HL-60/S4 treated with phorbol 12-myristate 13-acetate at 8.2 ng/mL for 4 days and 3 days (cell line): ENCODE data around the gene MINK1.

Experiments used
- in situ Hi-C: fragments of 300-500 bp; cut with MboI; formaldehyde crosslinking; loops from 2 replicates; pipeline ENCODE4 v1.15.0; 2022; ENCODE audit warnings: low sequenced_read_pairs

Gene MINK1

DNA sequence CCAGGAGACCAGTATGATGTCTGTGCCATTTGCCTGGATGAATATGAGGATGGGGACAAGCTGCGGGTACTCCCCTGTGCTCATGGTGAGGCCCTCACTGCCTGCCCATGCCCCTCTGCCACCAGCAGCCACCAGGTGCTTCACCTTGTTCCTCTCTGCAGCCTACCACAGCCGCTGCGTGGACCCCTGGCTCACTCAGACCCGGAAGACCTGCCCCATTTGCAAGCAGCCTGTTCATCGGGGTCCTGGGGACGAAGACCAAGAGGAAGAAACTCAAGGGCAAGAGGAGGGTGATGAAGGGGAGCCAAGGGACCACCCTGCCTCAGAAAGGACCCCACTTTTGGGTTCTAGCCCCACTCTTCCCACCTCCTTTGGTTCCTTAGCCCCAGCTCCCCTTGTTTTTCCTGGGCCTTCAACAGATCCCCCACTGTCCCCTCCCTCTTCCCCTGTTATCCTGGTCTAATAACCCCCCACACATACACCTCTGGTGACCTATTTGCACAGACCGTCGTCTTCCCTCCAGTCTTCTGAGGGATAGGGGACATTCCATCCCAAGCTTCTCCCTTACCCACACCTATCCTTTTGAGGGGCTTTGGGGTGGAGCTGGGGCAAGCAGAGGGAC is 111.5 kb downstream of the MINK1 start:
- in situ Hi-C loops = no loop called here

DNA sequence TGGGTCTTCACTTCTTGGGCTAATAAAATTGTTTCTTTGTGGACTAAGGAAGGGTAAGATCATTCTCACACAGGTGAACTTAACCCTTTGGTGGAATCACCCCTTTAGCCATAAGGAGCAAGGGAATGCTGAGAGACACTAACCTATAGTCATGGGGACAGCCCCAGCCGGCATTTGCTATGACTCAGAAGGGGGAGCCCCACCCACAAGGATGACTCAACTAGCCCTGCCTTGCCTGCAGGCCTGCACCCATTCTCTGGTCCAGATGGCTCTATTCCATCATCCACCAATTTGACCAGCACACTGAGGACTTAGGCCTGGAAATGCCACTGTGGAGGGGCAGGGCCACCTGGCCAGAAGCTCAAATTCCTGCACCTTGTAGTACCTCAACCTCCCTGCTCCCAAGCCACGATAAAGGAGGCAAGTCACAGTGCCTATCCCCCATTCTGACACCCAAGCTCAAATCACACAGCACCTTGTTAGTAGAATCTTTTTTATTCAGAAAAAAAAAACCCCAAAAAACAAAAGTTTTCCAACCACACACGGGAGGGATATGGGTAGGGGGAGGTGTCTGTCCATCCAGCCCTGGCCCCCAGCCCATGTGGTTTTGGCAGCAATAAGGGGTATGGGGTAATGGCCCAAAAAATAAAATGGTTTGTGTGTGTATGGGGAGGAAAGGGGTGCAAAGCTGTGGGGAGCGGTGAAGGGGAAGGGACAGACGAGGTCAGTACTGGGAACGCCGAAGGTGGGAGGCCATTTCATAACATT is 112.2 kb downstream of the MINK1 start:
- in situ Hi-C loops = no loop called here

DNA sequence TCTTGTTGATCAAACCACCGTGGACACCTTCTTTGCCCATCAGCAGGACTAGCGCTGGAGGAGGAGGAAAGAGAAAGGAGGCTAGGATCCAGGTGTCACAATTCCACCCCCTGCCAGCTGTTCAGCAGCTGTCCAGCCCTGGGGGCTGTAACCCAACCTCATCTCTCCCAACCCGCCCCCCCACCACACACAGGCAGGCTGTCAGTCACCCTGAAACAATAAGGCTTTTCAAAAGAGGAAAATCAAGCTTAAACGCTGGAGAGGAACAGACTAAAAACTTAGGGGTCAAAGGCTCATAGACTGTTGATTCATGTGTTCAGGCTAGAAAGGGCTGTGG is 112.8 kb downstream of the MINK1 start:
- in situ Hi-C loops = no loop called here

DNA sequence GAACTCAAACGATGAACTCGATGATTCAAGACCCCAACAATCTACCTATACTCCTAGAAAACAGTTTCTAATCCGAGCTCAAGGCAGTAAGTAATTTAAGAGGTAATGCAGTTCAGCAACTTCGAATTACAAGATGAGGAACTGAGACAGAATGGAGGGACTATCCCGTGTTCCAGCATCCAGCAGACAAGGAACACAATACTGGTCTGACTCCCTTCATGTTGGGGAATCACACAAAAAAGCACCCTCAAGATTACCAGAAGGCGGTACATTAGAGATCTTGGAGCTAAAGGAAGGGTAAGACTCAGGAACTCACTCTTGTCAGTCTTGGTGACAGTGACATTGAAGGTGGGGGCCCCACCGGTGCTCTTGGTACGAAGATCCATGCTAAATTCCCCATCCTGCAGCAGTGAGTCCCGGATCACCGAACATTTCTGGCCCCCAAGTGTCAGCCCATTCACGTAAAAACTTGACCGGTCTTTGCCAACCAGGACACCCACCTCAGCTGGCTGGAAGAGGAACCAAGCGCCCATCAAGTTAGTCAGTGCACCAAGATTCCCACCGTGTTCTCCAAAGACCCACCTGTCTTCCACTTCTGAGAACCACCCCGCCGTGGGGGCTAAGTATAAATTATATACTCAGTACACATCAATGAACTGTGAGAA is 113.3 kb downstream of the MINK1 start:
- in situ Hi-C loops = no loop called here

DNA sequence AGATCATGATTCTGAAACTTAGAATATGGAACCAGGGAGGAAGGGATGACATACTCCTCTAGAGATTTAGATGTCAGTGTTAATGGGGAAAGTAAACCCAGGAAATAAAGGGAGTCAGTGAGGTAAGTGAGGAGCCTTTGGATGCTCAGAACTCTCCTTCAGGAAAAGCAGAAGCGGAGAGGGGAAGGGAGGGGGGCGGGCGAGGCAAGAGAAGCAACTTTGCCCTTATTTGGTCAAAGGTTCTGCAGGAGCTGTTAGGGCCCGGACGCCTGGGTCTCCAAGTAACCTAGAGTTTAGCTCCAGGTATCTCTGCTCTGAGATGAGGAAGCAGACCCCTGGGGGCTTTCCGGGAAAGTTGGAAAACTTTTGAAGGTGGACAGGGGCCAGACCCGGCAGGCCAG is 113.9 kb downstream of the MINK1 start:
- in situ Hi-C loops = no loop called here
